IPS-20b (cell line): ENCODE results near the gene FRS3.
"Not testable (repeated sequence)": the region's sequence is repeated elsewhere in the genome, so short reads cannot be mapped to it uniquely, and the experiment has no call there.

Experiments used
- H3K27ac ChIP-seq: one replicate; pipeline ENCODE4 v1.5.1; 2013; ENCODE audit warnings: low read length
- H3K27me3 ChIP-seq: 2 replicates; pipeline ENCODE4 v1.6.1; 2013; ENCODE audit warnings: mild to moderate bottlenecking, low read length, inconsistent platforms; ENCODE audit not compliant: insufficient read depth
- H3K36me3 ChIP-seq: 2 replicates; pipeline ENCODE4 v1.6.1; 2013; ENCODE audit warnings: low read depth, mild to moderate bottlenecking, inconsistent platforms, low read length, moderate library complexity; ENCODE audit not compliant: insufficient read depth
- H3K4me1 ChIP-seq: 2 replicates; pipeline ENCODE4 v1.6.1; 2013; ENCODE audit warnings: mild to moderate bottlenecking, control low read depth, inconsistent platforms, low read length, moderate library complexity; ENCODE audit not compliant: insufficient read depth
- H3K4me3 ChIP-seq: 2 replicates; pipeline ENCODE4 v1.5.1; 2013; ENCODE audit warnings: mild to moderate bottlenecking, low read length, inconsistent platforms
- H3K9ac ChIP-seq: 2 replicates; pipeline ENCODE4 v1.6.1; 2013; ENCODE audit warnings: low read depth, mild to moderate bottlenecking, inconsistent platforms, low read length, moderate library complexity
- H3K9me3 ChIP-seq: 2 replicates; pipeline ENCODE4 v1.6.1; 2013; ENCODE audit warnings: mild to moderate bottlenecking, low read depth, low read length, inconsistent platforms; ENCODE audit not compliant: insufficient read depth

The FRS3 gene

DNA sequence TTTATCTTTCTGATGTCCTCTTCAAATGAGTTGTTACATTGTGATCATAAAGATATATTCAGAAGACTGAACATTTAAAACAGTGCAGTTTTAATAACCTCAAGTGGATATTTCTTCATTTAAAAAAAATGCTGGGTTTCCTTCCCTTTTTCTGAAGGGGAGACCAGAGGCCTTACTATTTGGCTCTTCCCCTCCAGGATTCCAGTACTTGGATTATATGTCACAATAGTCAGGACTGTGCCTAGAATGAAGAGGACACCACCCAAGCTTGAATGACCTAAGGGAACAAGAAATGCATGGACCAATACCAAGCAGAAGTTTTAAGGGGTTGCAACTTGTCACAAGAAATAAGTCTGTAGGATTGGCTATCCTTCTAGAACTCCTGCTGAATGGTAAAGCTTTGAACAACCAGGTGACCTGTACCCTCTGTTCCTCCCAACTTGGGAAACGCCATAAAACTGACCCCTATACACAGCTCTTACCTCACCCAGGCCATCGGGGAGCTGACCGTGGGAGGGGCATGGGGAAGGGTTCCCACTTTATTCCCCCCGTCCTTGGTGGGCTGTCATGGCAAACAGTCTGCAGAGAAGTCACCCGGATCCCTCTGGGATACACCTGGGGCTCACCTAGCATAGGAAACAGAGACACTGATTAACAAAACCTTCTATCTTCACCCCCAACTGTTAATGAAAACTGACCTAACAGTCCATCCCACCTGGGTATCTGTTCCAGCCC lies 2.0 kb downstream of the FRS3 start:
- Histone ChIP-seq H3K27ac (no peak overlapping the region), H3K27me3 (peaks cover 18% of the 10 kb centered on the region), H3K9me3 (no peaks in the 10 kb centered on the region), H3K36me3 (peaks cover 21% of the 10 kb centered on the region), H3K9ac (no peak overlapping the region), H3K4me3 (no peak overlapping the region), H3K4me1 (peaks cover 11% of the 10 kb centered on the region; the same call in 1 of the 2 replicates)

DNA sequence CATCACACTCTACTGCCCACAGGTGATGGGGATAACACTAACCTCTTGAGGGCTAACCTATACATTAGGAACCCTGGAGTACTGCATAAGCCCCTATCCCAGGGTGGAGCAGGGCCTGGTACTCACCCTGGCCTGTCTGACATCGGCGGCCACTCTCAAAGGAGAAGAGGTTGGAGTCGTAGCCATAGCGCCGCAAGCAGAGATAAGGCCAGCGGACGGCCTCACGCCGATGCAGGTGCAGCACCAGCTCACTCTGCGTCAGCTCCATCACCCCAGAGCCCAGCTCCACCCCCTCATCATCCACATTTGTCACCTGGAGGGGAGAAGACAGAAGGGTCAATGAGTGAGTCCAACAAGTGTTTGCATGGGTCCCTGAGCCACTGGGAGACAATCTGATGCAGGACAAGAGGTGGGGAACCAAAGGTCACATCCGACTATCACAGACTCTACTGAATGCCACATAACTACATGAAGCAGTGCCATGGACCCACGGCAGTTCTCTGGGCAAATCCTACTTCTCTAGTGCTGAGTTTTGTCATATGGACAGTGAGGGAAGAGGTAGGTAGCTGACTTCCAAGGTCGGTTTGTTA lies 4.3 kb downstream of the FRS3 start:
- Histone ChIP-seq H3K9me3 (no peaks in the 10 kb centered on the region), H3K27ac (no peak overlapping the region), H3K4me3 (no peak overlapping the region), H3K9ac (no peak overlapping the region), H3K4me1 (peaks cover 5% of the 10 kb centered on the region; the same call in 1 of the 2 replicates), H3K36me3 (peaks cover 27% of the 10 kb centered on the region), H3K27me3 (no peaks in the 10 kb centered on the region; the same call in 1 of the 2 replicates)

DNA sequence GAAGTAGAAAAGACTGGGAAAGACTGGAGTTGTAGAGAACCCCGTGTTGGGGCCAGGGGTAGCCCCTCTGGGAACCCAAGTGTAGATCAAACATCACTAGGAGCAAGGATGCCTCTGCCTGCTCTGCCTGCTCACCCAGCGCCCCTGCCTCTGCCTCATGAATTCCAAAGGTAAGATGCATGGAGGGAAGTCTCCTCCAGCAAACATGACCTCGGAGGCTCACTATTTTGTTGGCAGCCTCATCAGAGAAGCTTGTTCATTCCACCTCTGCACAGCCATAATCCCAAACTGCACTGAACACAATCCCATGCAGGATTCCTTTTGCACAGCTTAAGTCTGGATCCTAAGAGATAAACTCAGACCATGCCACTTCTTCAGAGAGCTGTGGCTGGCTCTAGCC lies 4.9 kb downstream of the FRS3 start:
- Histone ChIP-seq H3K9me3 (no peaks in the 10 kb centered on the region), H3K4me1 (peaks cover 5% of the 10 kb centered on the region; the same call in 1 of the 2 replicates), H3K27ac (no peak overlapping the region), H3K36me3 (peaks cover 27% of the 10 kb centered on the region), H3K27me3 (no peaks in the 10 kb centered on the region; the same call in 1 of the 2 replicates), H3K4me3 (no peak overlapping the region), H3K9ac (no peak overlapping the region)

DNA sequence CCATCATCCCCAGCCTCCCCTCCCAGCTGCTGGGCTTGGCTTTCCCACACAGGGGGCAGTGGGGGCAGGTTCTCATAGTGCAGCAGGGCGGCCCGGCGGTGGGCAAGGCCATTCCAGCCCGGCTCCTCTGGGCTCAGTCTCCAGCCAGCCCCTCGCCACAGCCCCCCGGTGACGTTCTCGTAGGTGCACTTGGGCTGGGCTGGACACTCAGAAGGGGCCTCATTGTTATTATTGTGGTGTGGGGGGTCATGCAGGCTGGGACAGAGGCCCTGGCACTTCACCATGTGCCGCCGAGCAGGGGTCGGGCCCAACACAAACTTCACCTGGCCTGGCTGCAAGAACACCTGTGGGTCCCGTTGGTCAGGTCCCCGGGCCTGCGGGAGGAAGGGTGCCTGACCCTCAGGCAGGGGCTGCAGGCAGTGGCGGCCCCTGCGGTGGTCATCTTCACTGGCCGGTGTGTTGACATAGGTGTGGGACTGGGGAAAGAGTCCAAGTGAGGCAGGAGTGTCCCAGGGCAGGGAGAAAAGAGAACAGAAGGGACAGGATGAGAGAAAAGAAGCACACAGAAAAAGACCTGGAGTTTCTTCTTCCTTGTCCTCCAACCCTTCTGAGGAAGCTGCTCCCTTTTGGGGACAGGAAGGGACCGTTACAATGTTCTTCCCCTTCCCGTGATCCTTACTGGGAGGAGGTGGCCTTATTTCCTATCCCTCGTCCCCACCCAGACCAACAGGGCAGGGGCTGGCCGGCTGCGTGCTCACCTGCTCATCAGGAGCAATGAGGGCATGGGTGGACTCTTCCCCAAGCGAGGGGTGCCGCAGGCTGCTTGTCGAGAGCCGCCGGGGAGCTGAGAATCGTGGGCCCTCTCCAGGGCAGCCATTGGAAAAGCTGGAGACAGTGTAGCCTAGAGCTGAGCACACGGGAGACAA lies 8.4 kb downstream of the FRS3 start:
- no peak overlapping the region for H3K4me3 ChIP-seq
- H3K4me1 ChIP-seq, result 0 out of 2 replicates have a peak, but pooled peaks cover 2% of the 10 kb centered on the region
- H3K9ac ChIP-seq, result no peak overlapping the region
- H3K36me3 ChIP-seq, result peaks cover 20% of the 10 kb centered on the region
- H3K27me3 ChIP-seq, result no peaks in the 10 kb centered on the region
- H3K27ac ChIP-seq, result no peak overlapping the region
- no peaks in the 10 kb centered on the region for H3K9me3 ChIP-seq

DNA sequence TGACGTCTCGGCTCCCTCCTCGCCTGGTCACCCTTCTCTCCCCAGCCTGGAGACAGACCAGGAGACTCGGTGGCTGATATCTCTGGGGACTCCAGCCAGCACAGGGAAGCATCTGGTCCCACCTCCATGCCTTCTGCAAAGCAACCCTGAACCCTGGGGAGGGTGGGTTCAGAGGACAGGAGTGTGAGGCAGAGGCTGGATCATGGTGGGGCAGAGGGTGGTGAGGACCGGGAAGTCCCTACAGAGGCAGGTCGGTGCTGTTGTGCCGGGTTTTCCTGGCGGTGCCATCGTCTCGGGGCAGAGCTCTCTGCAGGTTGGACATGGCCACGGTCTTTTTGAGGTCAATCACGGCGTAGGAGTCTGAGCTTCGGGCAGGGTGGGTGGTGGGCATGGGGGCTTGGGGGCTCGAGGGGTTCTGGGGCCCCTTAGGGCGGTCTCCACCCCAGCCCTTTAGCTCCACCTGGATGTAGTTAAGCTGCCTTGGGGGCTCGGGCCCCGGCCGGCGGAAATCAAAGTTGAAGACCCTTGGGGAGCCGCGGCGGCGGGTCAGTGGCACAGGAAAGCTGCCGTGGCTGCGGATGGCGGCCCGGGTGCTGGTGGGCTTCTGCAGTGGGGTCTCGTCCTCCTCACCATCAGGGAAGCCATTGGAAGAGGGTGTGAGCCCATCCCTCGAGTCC lies 9.2 kb downstream of the FRS3 start:
- no peaks in the 10 kb centered on the region for H3K9me3 ChIP-seq
- H3K4me3 ChIP-seq, result no peak overlapping the region
- 0 out of 2 replicates have a peak, but pooled peaks cover 2% of the 10 kb centered on the region for H3K4me1 ChIP-seq
- H3K9ac ChIP-seq, result no peak overlapping the region
- no peak overlapping the region for H3K27ac ChIP-seq
- peaks cover 20% of the 10 kb centered on the region for H3K36me3 ChIP-seq
- H3K27me3 ChIP-seq, result no peaks in the 10 kb centered on the region

DNA sequence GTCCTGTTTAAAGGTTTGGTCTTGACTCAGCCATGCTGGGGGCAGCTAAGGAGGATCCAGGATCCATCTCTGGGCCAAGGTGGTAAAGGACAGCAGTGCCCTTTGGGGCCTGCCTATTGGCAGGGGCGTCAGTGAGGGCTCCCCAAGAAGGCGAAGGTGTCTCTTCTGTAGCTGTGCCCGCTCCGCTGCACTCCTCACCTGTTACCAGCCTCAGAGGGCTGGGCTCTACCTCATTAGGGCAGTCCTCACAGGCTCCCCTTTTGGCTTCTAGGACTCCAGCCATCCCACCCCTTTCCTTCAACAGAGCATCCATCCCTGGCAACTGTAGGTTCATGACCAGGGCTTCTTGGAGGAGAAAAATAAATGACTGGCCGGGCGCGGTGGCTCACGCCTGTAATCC lies 10.3 kb downstream of the FRS3 start:
- H3K27me3 ChIP-seq, result no peaks in the 10 kb centered on the region
- no peak overlapping the region for H3K9ac ChIP-seq
- H3K36me3 ChIP-seq, result peaks cover 11% of the 10 kb centered on the region; the same call in 1 of the 2 replicates
- H3K4me3 ChIP-seq, result no peak overlapping the region
- H3K9me3 ChIP-seq, result no peaks in the 10 kb centered on the region
- H3K4me1 ChIP-seq, result 0 out of 2 replicates have a peak, but pooled peaks cover 2% of the 10 kb centered on the region
- no peak overlapping the region for H3K27ac ChIP-seq

DNA sequence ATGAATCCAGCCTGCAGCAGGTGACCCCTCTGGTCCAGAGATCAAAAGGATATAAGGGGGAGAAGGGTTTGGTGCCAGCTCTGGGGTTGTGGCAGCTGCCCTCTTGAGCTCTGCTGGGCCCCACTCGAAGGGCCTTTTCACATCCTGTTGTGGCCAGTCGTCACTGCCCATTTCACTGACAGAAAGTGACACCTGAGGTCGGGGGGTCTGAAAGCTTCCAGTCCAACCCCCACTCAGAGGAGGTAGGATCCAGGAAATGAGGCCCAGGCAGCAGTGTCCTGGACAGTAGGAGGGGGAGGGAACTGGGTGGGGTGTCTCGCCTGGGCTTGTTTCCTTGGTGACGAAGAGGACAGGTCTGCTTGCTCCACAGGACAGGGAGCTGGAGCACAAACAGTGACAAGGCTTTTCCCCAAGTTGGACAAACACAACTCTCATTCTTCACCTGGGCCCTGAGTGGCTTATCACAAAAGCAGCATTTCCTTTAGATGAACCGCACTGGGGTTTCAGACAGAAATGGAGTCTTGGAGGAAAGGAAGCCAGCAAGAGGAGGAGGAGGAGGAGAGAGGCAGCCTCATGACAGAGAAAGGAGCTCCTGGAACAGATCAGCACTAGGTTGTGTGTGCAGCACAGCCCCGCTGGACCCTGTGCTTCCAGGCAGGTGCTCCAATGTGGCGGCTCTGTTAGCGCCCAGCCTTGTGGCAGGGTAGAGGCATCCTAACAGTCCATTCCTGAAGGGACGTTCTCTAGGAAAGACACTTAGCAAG lies 11.0 kb downstream of the FRS3 start:
- Histone ChIP-seq H3K9ac (no peak overlapping the region), H3K27ac (no peak overlapping the region), H3K4me3 (no peak overlapping the region), H3K27me3 (no peaks in the 10 kb centered on the region), H3K36me3 (peaks cover 7% of the 10 kb centered on the region; the same call in 1 of the 2 replicates), H3K9me3 (no peaks in the 10 kb centered on the region), H3K4me1 (0 out of 2 replicates have a peak, but pooled peaks cover 2% of the 10 kb centered on the region)

DNA sequence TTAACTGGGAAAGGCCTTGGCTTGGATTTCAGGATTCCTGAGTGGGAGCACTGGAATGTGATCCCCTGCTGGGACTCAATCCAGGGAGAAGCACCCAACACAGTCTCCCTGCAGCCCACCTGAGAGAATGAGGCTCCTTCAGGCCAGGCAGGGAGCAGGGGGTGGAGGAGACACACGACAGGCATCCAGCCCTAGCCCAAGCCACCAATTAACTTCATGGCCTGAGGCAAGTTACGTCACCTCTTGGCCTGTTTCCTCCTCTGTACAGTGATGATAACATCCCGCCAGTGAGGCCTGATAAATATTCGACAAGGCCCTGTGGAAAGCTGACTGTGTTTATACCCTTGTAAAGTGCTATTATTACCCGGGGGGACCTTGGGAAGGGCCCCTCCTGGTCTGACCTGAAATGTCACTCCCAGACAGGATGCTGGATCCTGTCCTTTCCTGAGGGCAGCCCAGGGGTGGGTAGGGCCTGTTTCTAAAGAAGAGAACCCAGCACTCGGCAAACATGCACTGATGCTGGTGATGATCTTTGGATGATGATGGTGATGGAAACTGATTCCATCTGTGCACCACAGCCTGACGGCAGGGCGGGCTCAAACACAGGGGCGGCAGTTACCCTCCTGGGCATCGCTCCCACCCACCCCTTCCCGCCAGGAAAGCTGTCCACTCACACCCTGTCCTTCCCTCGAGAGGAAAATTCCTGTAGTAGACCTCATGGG lies 12.4 kb downstream of the FRS3 start:
- no peaks in the 10 kb centered on the region for H3K27me3 ChIP-seq
- no peak overlapping the region for H3K27ac ChIP-seq
- no peak overlapping the region for H3K9ac ChIP-seq

DNA sequence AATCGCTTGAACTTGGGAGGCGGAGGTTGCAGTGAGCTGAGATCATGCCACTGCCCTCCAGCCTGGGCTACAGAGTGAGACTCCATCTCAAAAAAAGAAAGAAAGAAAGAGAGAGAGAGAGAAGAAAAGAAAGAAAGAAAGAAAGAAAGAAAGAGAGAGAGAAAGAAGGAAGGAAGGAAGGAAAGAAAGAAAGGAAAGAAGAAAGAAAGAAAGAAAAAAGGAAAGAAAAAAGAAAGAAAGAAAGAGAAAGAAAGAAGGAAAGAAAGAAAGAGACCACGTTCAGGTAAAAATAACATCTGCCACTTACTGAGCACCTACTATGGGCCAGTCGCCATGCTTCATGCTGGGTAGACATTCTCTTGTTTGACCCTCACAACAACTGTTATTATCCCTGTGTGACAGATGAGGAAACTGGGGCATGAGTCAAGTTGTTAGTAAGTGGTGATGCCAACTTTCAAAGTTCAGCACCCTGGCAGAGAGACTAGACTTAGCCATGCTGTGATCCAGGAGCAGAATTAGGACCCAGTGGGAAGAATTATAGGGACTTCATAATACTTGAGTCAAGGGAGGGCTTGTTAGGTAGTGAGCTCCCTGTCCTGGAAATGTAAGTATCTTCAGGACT lies 13.5 kb downstream of the FRS3 start:
- not testable (repeated sequence) for H3K4me1 ChIP-seq, H3K4me3 ChIP-seq, H3K36me3 ChIP-seq, H3K9me3 ChIP-seq, H3K27me3 ChIP-seq, H3K27ac ChIP-seq, H3K9ac ChIP-seq

More for the DNA sequence above, 12.4 kb downstream of the FRS3 start:
- peaks cover 1% of the 10 kb centered on the region; the same call in 1 of the 2 replicates for H3K36me3 ChIP-seq
- 0 out of 2 replicates have a peak, but pooled peaks cover 2% of the 10 kb centered on the region for H3K4me1 ChIP-seq
- no peaks in the 10 kb centered on the region for H3K9me3 ChIP-seq
- H3K4me3 ChIP-seq, result no peak overlapping the region

DNA sequence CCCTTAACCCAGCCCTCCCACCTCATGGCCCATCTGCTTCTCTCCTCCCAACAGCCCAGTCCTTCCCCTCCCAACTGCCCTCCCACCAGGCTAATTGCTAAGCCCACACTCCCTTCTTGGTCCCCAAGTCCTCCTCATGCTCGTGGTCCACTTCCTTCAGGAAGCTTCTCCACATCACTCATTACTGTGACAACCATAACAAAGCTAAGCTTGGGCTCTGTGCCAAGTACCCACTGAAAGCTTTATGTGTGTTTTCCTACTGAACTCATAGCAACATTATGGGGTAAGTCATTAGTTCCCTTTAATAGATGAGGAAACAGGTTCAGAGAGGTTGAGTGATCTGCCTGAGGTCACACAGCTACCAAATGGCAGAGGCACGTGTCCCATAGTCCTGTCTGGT lies 16.2 kb downstream of the FRS3 start:
- no peak overlapping the region for H3K27ac ChIP-seq
- H3K4me1 ChIP-seq, result no peaks in the 10 kb centered on the region
- no peak overlapping the region for H3K9ac ChIP-seq

More for the DNA sequence above, 16.2 kb downstream of the FRS3 start:
- H3K4me3 ChIP-seq, result no peak overlapping the region
- no peaks in the 10 kb centered on the region for H3K36me3 ChIP-seq
- H3K27me3 ChIP-seq, result no peaks in the 10 kb centered on the region
- H3K9me3 ChIP-seq, result no peaks in the 10 kb centered on the region
